Measurements from ENCODE around the gene SRP9. TPM values are rescaled to one million over a fixed set of nuclear protein-coding genes. Genes with fewer than 3 reads are reported as not detected.
"Not testable (repeated sequence)": the region's sequence is repeated elsewhere in the genome, so short reads cannot be mapped to it uniquely, and the experiment has no call there.

The SRP9 gene
- total and polyA plus RNA-seq, 10 donors, result 145 to 269 (median 169) TPM

GRCh38 chr1:225777058-225777582 lies 506 bp upstream of the SRP9 start:
- no peak for TF ChIP-seq CTCF (IDR thresholded peaks at IDR 0.05 in 8 of 11, conservative IDR thresholded peaks at IDR 0.05 in 3 of 11)
- no peak for TF ChIP-seq POLR2A (IDR thresholded peaks at IDR 0.05)
- TF ChIP-seq POLR2AphosphoS5 (IDR thresholded peaks at IDR 0.05), result no peak
- H3K27me3 ChIP-seq (replicated peaks in 1 of 7), result no peaks in the 10 kb centered on the region
- H3K4me1 ChIP-seq, result peaks cover 30 to 87% (median 63%) of the 10 kb centered on the region in 6 donors
- H3K9me3 ChIP-seq, result no peaks in the 10 kb centered on the region
- no peak for DNase-seq
- peaks cover 0 to 17% (median 0%) of the 10 kb centered on the region in 6 donors for H3K36me3 ChIP-seq
- intact Hi-C loops (cut with DNase I; ENCODE audit: low total_unique reads), result loop anchor here (5.0 to 10.0 kb wide), 2 partner anchors 135 to 198 kb away; no protein-coding TSS in a partner anchor
- peak overlapping the region; percentile 88 to 99 (median 98) for H3K27ac ChIP-seq
- peak overlapping the region; percentile 12 to 93 (median 80) for H3K4me3 ChIP-seq
- 18 to 29% (median 21%) methylated on average over 18 of the region's 18 CpGs for WGBS, 5 donors

- intact Hi-C loops (cut with DNase I; ENCODE audit: low total_unique reads), result loop anchor here (5.0 to 10.0 kb wide), 2 partner anchors 134 to 196 kb away; no protein-coding TSS in a partner anchor
Observed at GRCh38 chr1:225778337-225778669, 677 bp downstream of the SRP9 start.

GRCh38 chr1:225779165-225779564 lies 1.5 kb downstream of the SRP9 start:
- H3K27me3 ChIP-seq (replicated peaks in 1 of 7); H3K9me3 ChIP-seq; DNase-seq: not testable (repeated sequence)
- Histone ChIP-seq H3K27ac (peak overlapping the region in 7 of 8 donors; percentile 96 to 99 (median 98)), H3K4me1 (peaks cover 41 to 87% (median 65%) of the 10 kb centered on the region in 6 donors), H3K4me3 (peak overlapping the region; percentile 63 to 93 (median 80)), H3K36me3 (peaks cover 0 to 37% (median 3%) of the 10 kb centered on the region in 6 donors)
- intact Hi-C loops (cut with DNase I; ENCODE audit: low total_unique reads), result loop anchor here (5.0 to 10.0 kb wide), 2 partner anchors 133 to 196 kb away; no protein-coding TSS in a partner anchor
- 39 to 55% (median 45%) methylated on average over 13 of the region's 13 CpGs for WGBS, 5 donors

More at GRCh38 chr1:225778337-225778669, 677 bp downstream of the SRP9 start:
- peak overlapping the region; percentile 88 to 99 (median 98) for H3K27ac ChIP-seq
- no peak for DNase-seq
- peaks cover 38 to 88% (median 64%) of the 10 kb centered on the region in 6 donors for H3K4me1 ChIP-seq
- peak overlapping the region; percentile 63 to 93 (median 80) for H3K4me3 ChIP-seq
- no peaks in the 10 kb centered on the region for H3K27me3 ChIP-seq (replicated peaks in 1 of 7)
- TF ChIP-seq CTCF (IDR thresholded peaks at IDR 0.05 in 8 of 11, conservative IDR thresholded peaks at IDR 0.05 in 3 of 11), result no peak
- TF ChIP-seq POLR2A (IDR thresholded peaks at IDR 0.05), result no peak
- TF ChIP-seq POLR2AphosphoS5 (IDR thresholded peaks at IDR 0.05), result no peak
- WGBS, 5 donors, result 0% methylated on average over 3 of the region's 3 CpGs
- H3K9me3 ChIP-seq, result no peaks in the 10 kb centered on the region
- H3K36me3 ChIP-seq, result peaks cover 0 to 28% (median 0%) of the 10 kb centered on the region in 6 donors

GRCh38 chr1:225780134-225780533 lies 2.5 kb downstream of the SRP9 start:
- intact Hi-C loops (cut with DNase I; ENCODE audit: low total_unique reads), result loop anchor here (5.0 kb wide), 1 partner anchor 303 kb away; no protein-coding TSS in a partner anchor
- H3K27ac ChIP-seq, result peak overlapping the region in 3 of 8 donors; percentile 49 to 99 (median 98)
- peaks cover 0 to 47% (median 10%) of the 10 kb centered on the region in 6 donors for H3K36me3 ChIP-seq
- WGBS, 5 donors, result 85 to 96% (median 90%) methylated on average over 5 of the region's 5 CpGs
- peaks cover 41 to 87% (median 63%) of the 10 kb centered on the region in 6 donors for H3K4me1 ChIP-seq
- H3K27me3 ChIP-seq (replicated peaks in 1 of 7), result no peaks in the 10 kb centered on the region
- no peak for DNase-seq
- H3K4me3 ChIP-seq, result peak overlapping the region in 1 of 8 donors; percentile 76
- H3K9me3 ChIP-seq, result no peaks in the 10 kb centered on the region
- TF ChIP-seq CTCF (IDR thresholded peaks at IDR 0.05 in 8 of 11, conservative IDR thresholded peaks at IDR 0.05 in 3 of 11) (no peak), POLR2AphosphoS5 (IDR thresholded peaks at IDR 0.05) (no peak), POLR2A (IDR thresholded peaks at IDR 0.05) (no peak)

Data from spleen (tissue), 11 donors.